GM12891 (cell line): Measurements from ENCODE around the gene PARP2.
"Not testable (repeated sequence)": the region's sequence is repeated elsewhere in the genome, so short reads cannot be mapped to it uniquely, and the experiment has no call there.

Experiments used
- DNase-seq: peaks from one replicate; pipeline ENCODE4 v3.0.0; 2011; ENCODE audit warnings: low spot score; ENCODE audit not compliant: insufficient read length
- FAIRE-seq: peaks from 2 replicates; lab custom pipeline; 2011; peaks lifted over from hg19 to GRCh38; lab: Jason Lieb, UNC
- PAX5 ChIP-seq: IDR thresholded peaks from 2 replicates; pipeline ENCODE4 v1.6.1; 2011; ENCODE audit warnings: low read length, moderate library complexity, mild to moderate bottlenecking; ENCODE audit not compliant: insufficient read depth, severe bottlenecking
- POLR2A ChIP-seq: IDR thresholded peaks from 2 replicates; pipeline ENCODE4 v1.6.1; 2011; ENCODE audit warnings: low read depth, low read length, control low read depth
- POLR2AphosphoS5 ChIP-seq: IDR thresholded peaks from 2 replicates; pipeline ENCODE4 v1.6.1; 2011; ENCODE audit warnings: low read depth, low read length, control low read depth
- POU2F2 ChIP-seq: IDR thresholded peaks from 2 replicates; pipeline ENCODE4 v1.6.1; 2011; ENCODE audit warnings: low read depth, mild to moderate bottlenecking, control low read depth, low read length, moderate library complexity
- SPI1 ChIP-seq: IDR thresholded peaks from 2 replicates; pipeline ENCODE4 v1.6.1; 2011; ENCODE audit warnings: low read depth, low read length, control low read depth
- TAF1 ChIP-seq: IDR thresholded peaks from 2 replicates; pipeline ENCODE4 v1.6.1; 2011; ENCODE audit warnings: low read depth, low read length, control low read depth

PARP2 gene

DNA sequence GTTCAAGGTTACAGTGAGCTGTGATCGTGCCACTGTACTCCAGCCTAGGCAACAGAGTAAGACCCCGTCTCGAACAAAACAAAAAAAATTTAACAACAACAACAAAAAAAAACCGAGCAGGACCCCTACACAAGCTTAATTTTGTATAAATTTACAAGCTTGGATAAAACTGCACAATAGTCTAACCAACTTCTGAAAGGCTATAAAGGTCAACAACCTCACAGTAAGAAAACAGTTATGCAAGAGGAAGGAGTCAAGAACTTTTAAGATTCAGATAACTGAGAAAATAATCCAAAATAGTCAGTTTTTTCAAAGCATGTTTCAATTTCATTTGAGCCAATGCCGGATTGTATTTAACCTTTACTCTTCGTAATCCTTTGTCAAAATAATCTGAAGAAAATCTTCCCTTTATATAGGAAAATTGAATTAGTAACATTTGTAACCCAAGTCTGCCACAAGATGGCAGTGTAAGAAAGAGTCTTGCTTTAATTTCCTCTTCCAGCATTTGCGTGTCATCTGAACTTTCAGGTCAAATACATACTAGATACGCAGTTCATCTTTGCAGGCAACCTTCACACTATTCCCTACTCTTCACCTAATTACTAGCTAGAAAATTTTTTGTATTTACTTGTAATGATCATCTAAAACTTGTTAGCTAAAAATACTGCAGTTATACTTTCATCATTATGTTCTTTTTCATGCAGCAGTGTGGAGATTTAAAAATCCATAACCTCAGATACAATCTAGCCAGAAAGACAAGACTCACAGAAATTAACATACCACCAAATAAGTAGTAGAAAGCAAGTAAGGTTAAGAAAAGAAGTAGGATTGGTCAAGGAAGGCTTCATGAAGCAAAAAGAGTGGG is 16.2 kb upstream of the PARP2 start:
- FAIRE-seq: peak; percentile 92
- no peak for DNase-seq

DNA sequence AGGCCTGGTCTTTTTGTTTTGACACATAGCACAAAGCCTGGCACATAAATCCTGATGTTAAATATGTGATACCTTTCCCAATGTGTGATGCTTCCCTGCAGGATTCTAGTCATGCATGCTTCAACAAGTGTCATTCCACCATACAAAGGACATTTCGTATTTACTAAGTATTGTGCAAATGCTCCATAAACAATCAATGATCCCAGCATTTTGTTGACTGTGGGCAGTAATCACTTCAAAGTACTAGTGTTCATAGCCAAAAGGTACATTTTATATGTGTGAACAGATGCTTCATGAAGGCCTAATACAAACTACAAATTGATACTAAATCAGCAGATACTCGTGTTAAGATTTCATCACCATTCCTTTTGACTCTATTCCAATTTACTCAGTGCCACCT is 14.7 kb upstream of the PARP2 start:
- DNase-seq (no peak), FAIRE-seq (no peak)
- no peak for TF ChIP-seq PAX5
- TF ChIP-seq POU2F2: no peak
- no peak for TF ChIP-seq POLR2A
- TF ChIP-seq SPI1: no peak
- no peak for TF ChIP-seq TAF1
- TF ChIP-seq POLR2AphosphoS5: no peak

More for the DNA sequence above, 16.2 kb upstream of the PARP2 start:
- TF ChIP-seq POU2F2: no peak
- TF ChIP-seq POLR2A: no peak
- no peak for TF ChIP-seq TAF1
- TF ChIP-seq POLR2AphosphoS5: no peak
- TF ChIP-seq SPI1: no peak
- TF ChIP-seq PAX5: no peak

GRCh38 chr14:20329355-20329754 is 14.1 kb upstream of the PARP2 start:
- TF ChIP-seq SPI1: no peak
- TF ChIP-seq POU2F2: no peak
- no peak for TF ChIP-seq POLR2A
- no peak for TF ChIP-seq POLR2AphosphoS5
- TF ChIP-seq PAX5: no peak
- no peak for TF ChIP-seq TAF1
- FAIRE-seq (no peak), DNase-seq (no peak)

GRCh38 chr14:20331053-20331613 is 12.3 kb upstream of the PARP2 start:
- DNase-seq: no peak
- no peak for FAIRE-seq

GRCh38 chr14:20332431-20332787 is 11.0 kb upstream of the PARP2 start:
- DNase-seq (no peak), FAIRE-seq (no peak)
- TF ChIP-seq SPI1 (no peak), POLR2A (no peak), PAX5 (no peak), POU2F2 (no peak), POLR2AphosphoS5 (no peak), TAF1 (no peak)

More at GRCh38 chr14:20331053-20331613, 12.3 kb upstream of the PARP2 start:
- no peak for TF ChIP-seq SPI1
- TF ChIP-seq POLR2A: no peak
- no peak for TF ChIP-seq POU2F2
- TF ChIP-seq TAF1: no peak
- TF ChIP-seq PAX5: no peak
- no peak for TF ChIP-seq POLR2AphosphoS5

- TF ChIP-seq TAF1: peak; percentile 63
- no peak for TF ChIP-seq POU2F2
- TF ChIP-seq POLR2AphosphoS5: peak; percentile 62; the same call in 1 of the 2 replicates
- TF ChIP-seq POLR2A: peak; percentile 61
- TF ChIP-seq PAX5: no peak
- peak; percentile 50 for TF ChIP-seq SPI1
- FAIRE-seq: peak; percentile 87
- DNase-seq: peak; percentile 54
Measured at GRCh38 chr14:20332788-20333493, 10.5 kb upstream of the PARP2 start, which contains the start of gene CCNB1IP1. Gene CCNB1IP1, minus strand, starts transcription at chr14:20333279. Its CDS starts 16,756 bp downstream, at chr14:20316523.

GRCh38 chr14:20333494-20333841 is 10.0 kb upstream of the PARP2 start:
- FAIRE-seq (no peak), DNase-seq (no peak)
- TF ChIP-seq SPI1 (no peak), POU2F2 (no peak), POLR2A (no peak), POLR2AphosphoS5 (no peak), PAX5 (no peak), TAF1 (no peak)

DNA sequence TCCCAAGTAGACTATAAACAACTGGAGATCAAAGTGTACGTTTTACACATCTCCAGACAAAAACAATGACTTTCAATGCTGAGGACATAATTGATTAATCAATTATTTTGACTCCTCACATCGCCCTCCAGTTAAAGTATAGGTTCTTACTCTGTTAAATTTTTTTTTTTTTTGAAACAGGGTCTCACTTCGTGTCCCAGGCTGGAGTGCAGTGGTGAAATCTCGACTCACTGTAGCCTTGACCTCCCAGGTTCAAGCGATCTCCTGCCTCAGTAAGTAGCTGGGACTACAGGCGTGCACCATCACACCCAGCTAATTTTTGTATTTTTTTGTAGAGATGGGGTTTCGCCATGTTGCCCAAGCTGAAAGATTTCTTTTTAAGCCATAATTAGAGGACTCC is 9.4 kb upstream of the PARP2 start:
- DNase-seq: no peak
- TF ChIP-seq PAX5: no peak
- no peak for TF ChIP-seq POU2F2
- no peak for TF ChIP-seq TAF1
- no peak for FAIRE-seq

DNA sequence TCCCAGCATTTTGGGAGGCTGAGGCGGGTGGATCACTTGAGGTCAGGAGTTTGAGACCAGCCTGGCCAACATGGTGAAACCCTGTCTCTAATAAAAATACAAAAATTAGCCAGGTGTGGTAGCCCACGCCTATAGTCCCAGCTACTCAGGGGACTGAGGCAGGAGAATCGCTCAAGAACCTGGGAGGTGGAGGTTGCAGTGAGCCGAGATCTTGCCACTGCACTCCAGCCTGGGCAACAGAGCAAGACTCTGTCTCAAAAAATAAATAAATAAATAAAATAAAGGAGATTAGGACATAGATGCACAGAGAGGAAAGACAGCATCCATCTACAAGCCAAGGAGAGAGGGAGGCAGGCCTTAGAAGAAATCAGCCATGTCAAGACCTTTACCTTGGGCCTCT is 2.4 kb upstream of the PARP2 start:
- DNase-seq, FAIRE-seq: not testable (repeated sequence)

DNA sequence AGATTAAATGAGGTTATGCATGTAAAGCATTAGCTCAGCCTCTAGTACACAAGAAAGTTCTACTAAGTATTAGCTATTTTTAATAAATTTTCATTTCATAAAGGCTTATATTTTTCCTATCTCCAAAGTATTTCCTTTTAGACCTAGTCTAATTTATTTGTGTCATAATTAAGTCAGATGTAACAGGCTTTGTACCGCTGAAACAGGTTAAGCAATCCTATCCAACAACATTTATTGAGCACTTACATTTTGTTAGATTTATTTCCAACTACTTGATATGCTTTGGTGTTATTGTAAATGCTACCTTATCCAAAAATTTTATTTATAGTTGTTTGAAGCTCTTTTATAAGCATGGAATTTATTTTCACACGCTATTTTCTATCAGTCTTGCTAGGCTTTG is 1.8 kb upstream of the PARP2 start:
- FAIRE-seq: no peak
- DNase-seq: no peak
- no peak for TF ChIP-seq TAF1
- TF ChIP-seq PAX5: no peak
- no peak for TF ChIP-seq POU2F2
- TF ChIP-seq POLR2AphosphoS5: no peak
- no peak for TF ChIP-seq SPI1
- no peak for TF ChIP-seq POLR2A
